KOPT-K1 (cell line): ENCODE results near the gene ZNF76.

ENCODE experiments used
- H3K27ac ChIP-seq: fragments of 200-600 bp; sonication (generic); 2 replicates; pipeline ENCODE4 v1.5.1; 2016; ENCODE audit warnings: antibody characterized with exemption, mild to moderate bottlenecking, low read depth, low read length; ENCODE audit not compliant: poor library complexity, severe bottlenecking
- H3K36me3 ChIP-seq: fragments of 200-600 bp; sonication (generic); 2 replicates; pipeline ENCODE4 v1.5.1; 2017; ENCODE audit warnings: antibody characterized with exemption, mild to moderate bottlenecking, low read length, moderate library complexity; ENCODE audit not compliant: insufficient read depth
- H3K9me3 ChIP-seq: fragments of 200-600 bp; sonication (generic); 2 replicates; pipeline ENCODE4 v1.5.1; 2017; ENCODE audit warnings: antibody characterized with exemption, low read length, mild to moderate bottlenecking; ENCODE audit not compliant: insufficient read depth, poor library complexity, severe bottlenecking

The ZNF76 gene

DNA sequence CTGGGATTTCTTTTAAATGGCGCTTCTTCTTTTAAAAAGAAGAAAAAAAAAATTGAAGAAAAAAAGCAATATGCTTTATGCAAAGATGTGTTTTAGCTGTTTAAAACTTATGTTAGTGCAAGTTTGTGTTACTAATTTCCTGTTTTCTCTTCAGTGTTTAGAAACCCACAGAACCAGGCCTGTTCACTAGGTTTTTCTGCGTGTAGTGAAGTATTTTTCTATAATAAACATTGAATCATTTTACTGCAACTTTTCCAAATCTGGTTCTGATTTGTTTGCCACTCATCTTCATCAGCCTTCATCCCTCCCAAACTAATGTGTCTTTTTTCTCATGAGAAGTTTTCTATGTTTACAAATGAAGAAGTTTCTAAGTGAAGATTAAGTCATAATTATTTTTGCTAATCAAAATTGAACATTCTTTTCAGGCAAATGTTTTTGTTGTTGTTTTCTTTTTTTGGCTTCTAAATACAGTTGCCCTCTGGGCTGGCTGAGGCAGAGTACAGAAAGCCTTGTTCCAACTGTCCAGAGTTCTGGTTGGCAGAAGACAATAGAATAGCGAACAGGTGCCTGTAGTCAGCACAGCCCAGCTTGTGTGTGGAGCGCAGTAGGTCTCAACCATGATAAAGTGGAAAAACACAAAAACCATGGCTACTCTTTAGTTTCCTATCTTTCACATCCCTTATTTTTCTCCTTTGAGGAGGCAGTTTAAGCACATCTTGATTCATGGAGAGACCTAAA lies 14.5 kb downstream of the ZNF76 start:
- Histone ChIP-seq H3K27ac (no peak overlapping the region), H3K9me3 (no peaks in the 10 kb centered on the region)

DNA sequence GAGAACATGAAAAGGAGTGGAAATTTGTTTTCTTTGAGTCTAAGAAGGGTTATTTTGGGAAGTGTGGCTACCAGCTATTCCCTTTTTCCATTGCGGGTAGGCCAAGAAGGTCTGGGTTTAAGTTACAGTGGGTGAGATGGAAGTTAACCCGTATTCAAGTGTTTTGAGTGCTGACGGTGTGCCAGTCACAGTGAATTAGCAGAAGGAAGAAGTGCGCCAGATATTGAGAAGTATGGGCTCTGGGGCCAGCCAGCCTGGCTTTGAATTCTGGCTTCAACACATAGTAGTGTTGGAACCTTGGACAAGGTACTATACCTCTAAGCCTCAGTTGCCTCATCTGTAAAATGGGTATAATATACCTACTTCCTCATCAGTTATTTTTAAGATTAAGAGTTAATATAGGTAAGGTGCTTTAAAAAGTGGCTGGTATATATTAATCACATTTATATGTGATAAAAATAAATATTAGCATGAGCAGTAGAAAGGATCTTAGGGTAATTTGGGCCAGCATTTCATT lies 16.3 kb downstream of the ZNF76 start:
- H3K36me3 ChIP-seq, result peaks cover under 1% of the 10 kb centered on the region; the same call in 1 of the 2 replicates
- no peaks in the 10 kb centered on the region for H3K9me3 ChIP-seq
- H3K27ac ChIP-seq, result no peak overlapping the region

More for the DNA sequence above, 14.5 kb downstream of the ZNF76 start:
- H3K36me3 ChIP-seq, result no peaks in the 10 kb centered on the region

DNA sequence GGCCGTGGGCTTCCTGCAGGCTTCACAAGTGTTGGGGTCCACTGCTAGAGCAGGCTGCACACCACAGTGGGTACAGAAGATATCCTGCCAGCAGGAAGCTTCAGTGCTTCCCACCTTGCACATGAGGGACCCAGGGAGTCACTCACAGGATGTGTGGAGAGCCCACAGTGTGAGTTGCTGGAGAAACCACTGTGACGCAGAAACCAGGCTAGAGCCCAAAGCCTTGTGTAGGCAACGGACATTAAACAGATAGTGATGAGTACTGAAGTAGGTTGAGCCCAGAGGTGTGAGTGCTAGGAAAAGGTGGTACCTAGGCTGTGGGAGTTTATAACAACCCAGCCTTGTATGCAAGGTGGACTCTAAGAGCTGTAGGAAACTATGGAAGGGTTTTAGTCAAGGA lies 19.2 kb downstream of the ZNF76 start:
- Histone ChIP-seq H3K27ac (no peak overlapping the region), H3K36me3 (peaks cover 29% of the 10 kb centered on the region), H3K9me3 (no peaks in the 10 kb centered on the region)

DNA sequence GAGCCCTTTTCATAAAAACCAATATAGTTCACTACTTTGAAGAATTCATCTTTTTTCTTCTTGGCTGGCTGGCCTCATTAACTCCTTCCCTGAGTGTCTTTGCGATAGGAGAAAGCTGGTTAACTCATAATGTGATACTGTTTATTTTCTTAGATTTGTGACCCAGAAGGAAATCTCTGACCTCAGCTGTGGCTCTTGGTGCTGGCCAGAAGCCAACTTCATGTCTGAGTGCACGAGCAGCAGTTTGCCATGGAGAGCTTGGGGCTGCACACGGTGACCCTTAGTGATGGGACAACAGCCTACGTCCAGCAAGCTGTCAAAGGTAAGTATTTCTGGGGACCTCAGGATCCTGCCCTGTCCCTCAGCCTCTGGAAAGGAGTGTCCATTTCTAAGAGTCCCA lies 21.4 kb downstream of the ZNF76 start:
- Histone ChIP-seq H3K9me3 (no peaks in the 10 kb centered on the region), H3K27ac (no peak overlapping the region), H3K36me3 (peaks cover 50% of the 10 kb centered on the region)

DNA sequence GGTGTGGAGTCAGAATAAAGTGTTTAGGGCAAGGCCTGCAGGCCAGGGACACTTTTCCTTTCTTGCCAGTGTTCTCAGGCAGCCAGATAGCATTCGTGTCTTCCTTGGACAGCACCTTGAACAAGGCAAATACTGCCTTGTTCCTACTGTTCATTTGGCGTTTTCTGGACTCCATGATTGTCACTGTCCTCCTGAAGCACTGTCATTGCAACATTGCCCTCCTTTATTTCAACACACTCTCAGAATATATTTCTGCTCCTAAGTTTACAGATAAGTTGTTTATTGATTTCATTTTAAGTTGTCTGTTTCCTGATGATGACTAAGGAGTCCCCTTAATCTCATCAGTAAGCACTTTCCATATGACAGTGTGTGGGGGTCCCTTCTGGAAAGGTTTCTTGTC lies 22.9 kb downstream of the ZNF76 start:
- H3K9me3 ChIP-seq, result no peaks in the 10 kb centered on the region
- no peak overlapping the region for H3K27ac ChIP-seq
- peaks cover 66% of the 10 kb centered on the region for H3K36me3 ChIP-seq

DNA sequence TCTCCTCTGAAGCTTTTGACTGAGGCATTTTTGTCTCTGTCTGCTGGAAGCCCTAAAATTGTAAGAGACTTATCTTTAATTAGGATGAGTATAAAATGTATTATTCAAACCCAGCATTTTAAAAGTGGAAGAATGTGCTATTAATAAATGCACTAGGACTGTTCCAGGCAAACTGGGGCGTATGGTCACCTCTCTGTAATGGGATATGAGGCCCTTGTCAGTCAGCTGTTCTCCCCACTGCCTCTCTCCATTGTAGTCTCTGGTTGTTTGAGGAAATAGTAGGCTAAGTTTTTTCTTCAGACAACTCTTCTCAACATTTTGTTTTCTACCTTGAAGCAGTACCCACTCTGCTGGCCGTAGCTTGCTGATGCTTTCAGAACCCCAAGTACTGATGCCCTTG lies 23.8 kb downstream of the ZNF76 start:
- H3K27ac ChIP-seq, result no peak overlapping the region
- H3K9me3 ChIP-seq, result no peaks in the 10 kb centered on the region
- H3K36me3 ChIP-seq, result peaks cover 75% of the 10 kb centered on the region

DNA sequence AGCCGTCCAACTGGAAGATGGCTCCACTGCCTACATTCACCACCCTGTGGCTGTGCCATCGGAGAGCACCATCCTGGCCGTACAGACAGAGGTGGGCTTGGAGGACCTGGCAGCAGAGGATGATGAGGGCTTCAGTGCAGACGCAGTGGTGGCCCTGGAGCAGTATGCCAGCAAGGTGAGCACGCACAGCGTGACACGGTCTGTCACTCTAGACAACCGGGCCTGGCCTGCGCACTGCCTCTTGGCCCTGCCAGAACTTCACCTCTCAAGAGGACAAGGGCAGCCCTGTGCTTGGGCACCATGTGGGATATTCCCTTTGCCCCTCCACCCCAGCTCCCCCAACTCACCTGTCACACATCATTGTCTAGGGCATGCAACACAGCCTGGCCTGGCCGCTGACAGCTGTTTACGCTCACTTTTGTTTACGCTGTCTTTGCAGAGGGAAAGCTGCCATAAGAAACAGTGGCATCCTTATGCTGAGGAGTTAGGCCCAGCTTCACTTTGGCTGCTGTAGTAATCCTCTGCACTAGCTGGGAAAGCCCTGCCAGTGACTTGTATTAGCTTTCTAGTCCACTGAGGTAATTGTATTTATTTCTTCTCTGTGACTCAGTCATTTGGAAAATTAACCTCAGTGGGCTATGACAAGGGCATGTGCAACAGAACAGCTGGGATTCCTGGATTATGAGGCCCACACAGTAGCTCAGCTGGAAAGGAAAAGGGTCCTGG lies 28.3 kb downstream of the ZNF76 start:
- H3K27ac ChIP-seq, result no peak overlapping the region
- no peaks in the 10 kb centered on the region for H3K9me3 ChIP-seq
- H3K36me3 ChIP-seq, result peaks cover 99% of the 10 kb centered on the region

DNA sequence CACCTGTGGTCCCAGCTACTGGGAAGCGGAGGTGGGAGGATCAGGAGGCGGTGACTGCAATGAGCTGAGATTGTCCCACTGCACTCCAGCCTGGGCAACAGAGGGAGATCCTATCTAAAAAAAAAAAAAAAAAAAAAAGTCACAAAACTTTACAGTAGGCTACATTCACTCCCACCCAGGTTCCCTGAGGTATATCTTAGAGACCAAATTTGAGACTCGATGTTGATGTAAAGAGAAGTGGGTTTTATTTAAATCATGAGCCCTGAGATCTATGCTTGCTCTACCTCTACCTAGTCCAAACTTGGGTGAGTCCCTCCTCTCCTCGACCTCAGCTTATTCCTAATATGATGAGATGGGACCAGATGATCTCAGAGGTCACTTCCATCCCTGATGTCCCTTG lies 29.3 kb downstream of the ZNF76 start:
- H3K36me3 ChIP-seq, result peaks cover 99% of the 10 kb centered on the region
- H3K9me3 ChIP-seq, result no peaks in the 10 kb centered on the region

DNA sequence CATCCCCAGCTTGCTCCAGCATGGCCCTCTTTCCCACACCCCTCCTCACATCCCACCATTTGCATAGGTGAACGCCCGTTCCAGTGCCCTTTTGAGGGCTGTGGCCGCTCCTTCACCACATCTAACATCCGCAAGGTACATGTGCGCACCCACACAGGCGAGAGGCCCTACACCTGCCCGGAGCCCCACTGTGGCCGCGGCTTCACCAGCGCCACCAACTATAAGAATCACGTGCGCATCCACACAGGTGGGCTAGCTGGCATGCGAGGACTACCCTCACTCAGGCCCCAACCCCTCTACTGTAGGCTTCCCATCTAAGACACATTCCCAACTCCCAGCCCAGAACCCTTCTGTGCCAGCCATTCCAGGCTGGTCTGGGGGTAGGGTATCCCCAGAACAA lies 32.0 kb downstream of the ZNF76 start:
- no peaks in the 10 kb centered on the region for H3K9me3 ChIP-seq
- no peak overlapping the region for H3K27ac ChIP-seq
- peaks cover 99% of the 10 kb centered on the region for H3K36me3 ChIP-seq

More for the DNA sequence above, 29.3 kb downstream of the ZNF76 start:
- H3K27ac ChIP-seq, result no peak overlapping the region

DNA sequence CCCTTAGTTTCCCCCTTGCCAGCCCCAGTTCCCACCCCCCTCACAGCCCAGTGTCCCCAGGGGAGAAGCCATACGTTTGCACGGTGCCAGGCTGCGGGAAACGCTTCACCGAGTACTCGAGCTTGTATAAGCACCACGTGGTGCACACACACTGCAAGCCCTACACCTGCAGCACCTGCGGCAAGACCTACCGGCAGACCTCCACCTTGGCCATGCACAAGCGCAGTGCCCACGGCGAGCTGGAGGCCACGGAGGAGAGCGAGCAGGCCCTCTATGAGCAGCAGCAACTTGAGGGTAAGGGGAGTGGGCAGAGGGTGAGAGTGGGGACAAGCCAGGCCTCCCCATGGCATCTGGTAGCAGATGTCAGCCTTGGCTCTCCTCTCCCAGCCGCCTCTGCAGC lies 33.0 kb downstream of the ZNF76 start:
- H3K27ac ChIP-seq, result no peak overlapping the region
- peaks cover 91% of the 10 kb centered on the region for H3K36me3 ChIP-seq
- no peaks in the 10 kb centered on the region for H3K9me3 ChIP-seq

DNA sequence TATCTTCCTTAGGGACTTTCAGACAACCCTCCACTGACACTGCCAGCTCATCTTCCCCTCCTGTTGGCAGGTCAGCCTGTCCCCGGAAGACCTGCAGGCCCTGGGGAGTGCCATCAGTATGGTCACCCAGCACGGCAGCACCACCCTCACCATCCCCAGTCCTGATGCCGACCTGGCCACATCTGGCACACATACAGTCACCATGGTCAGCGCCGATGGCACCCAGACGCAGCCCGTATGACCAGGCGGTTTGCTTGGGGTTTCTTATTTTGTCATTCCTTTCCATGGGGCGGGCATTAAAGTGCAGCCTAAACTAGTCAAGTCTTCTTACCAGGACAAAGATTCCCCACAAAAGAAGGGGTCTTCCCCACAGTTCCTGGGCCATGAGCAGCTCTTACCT lies 34.1 kb downstream of the ZNF76 start:
- Histone ChIP-seq H3K9me3 (no peaks in the 10 kb centered on the region), H3K27ac (no peak overlapping the region), H3K36me3 (peaks cover 79% of the 10 kb centered on the region)

DNA sequence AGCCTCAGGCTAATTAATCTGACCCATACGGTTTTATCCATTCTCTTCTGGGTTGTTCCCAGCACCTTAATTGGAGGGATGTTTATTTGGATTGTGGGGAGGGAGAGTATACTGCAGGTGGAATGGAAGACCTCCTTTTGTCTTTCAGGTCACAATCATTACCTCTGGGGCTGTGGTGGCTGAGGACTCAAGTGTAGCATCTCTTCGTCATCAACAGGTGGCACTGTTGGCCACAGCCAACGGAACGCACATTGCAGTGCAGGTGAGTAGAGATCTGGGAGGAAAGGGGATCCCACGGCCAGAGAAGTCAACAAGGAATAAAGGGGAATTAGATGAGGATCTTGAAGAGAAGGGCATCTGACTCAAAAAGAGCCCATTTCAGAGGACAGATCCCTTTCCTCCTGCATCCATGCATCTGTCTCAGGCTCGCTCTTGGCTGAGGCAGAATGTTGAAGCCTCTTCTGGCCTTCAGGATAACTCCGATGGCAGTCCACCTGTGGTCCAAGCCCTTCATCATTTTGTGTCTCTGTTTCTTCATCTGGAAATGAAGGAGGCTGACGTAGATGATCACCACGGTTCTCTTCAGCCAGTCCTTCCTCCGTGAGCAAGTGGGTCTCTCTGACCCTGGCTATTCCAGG lies 34.9 kb downstream of the ZNF76 start:
- no peak overlapping the region for H3K27ac ChIP-seq
- no peaks in the 10 kb centered on the region for H3K9me3 ChIP-seq
- H3K36me3 ChIP-seq, result peaks cover 72% of the 10 kb centered on the region

DNA sequence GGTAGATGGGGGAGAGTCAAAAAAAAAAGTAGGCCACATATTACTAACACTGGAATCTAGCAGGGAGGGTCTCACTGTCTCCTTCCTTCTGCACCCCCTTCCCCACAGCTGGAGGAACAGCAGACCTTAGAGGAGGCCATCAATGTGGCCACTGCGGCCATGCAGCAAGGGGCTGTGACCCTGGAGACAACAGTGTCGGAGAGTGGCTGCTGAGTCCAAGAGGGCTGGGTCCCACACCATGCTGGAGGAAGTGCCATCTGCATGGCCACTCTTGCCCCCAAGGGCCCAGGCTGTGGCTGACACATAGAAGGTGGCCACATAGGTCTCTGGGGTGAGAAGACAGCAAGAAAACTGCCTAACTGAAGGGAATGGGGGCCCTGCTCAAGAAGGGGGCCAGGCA lies 35.5 kb downstream of the ZNF76 start:
- peaks cover 66% of the 10 kb centered on the region for H3K36me3 ChIP-seq
- H3K27ac ChIP-seq, result no peak overlapping the region
- H3K9me3 ChIP-seq, result no peaks in the 10 kb centered on the region

DNA sequence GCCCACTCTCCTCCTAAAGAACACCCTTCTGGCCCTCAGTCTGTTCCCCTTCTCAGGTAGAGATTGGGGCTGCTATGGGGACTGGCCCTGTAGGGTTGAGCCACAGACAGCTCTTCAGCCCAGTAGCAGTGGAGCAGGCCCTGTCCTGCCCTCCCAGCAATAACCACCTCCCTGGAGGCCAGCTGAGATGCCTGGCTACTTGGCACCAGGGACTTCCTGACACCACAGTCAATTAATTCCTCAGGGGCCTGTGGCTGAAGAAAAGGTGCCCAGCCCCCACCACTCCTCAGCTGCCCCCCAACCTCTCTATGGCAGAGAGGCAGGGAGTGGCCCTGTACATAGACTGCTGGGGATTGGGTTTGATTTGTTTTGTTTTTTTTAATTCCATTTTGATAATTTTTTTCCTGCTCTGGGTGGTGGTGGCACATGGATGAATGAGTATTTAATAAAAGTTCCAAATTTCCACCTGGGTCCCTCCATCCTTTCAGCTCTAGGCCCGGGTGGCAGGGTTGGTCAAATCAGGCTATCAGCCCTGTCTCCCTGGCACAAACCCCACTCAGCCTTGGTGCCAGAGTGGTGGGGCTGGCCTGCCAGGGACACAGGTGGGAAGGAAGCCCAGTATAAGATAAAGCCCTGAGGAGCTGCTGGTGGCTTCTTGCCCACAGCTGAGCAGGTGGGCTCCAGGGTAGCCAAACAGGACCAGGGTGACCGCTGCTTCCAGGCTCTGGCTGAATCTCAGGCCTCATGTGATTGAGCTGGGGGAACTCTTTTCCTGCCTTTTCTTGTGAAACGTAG lies 36.2 kb downstream of the ZNF76 start:
- H3K9me3 ChIP-seq, result no peaks in the 10 kb centered on the region
- H3K36me3 ChIP-seq, result peaks cover 59% of the 10 kb centered on the region
- H3K27ac ChIP-seq, result peak overlapping the region; percentile 98
